ENCODE results near the gene COL4A6. TPM values are rescaled to one million over a fixed set of nuclear protein-coding genes. Genes with fewer than 3 reads are reported as not detected.

COL4A6 gene
- total and polyA plus RNA-seq, 8 donors = 1.2 to 17.5 (median 14.2) TPM

- intact Hi-C loops (cut with DNase I) = no loop called here
Measured at GRCh38 chrX:108299704-108300103, 138.5 kb downstream of the COL4A6 start.

GRCh38 chrX:108299101-108299591 is 139.1 kb downstream of the COL4A6 start:
- Histone ChIP-seq H3K4me1 (no peaks in the 10 kb centered on the region), H3K9me3 (no peaks in the 10 kb centered on the region), H3K36me3 (no peaks in the 10 kb centered on the region), H3K27ac (no peak overlapping the region), H3K4me3 (no peak overlapping the region), H3K27me3 (no peaks in the 10 kb centered on the region)
- ATAC-seq = no peak
- peak in 1 of 4 donors; percentile 47 for DNase-seq
- intact Hi-C loops (cut with DNase I) = no loop called here
- no peak for TF ChIP-seq CTCF (IDR thresholded peaks at IDR 0.05)

More at GRCh38 chrX:108299704-108300103, 138.5 kb downstream of the COL4A6 start:
- Histone ChIP-seq H3K27me3 (no peaks in the 10 kb centered on the region), H3K4me3 (no peak overlapping the region), H3K36me3 (no peaks in the 10 kb centered on the region), H3K27ac (no peak overlapping the region), H3K4me1 (no peaks in the 10 kb centered on the region), H3K9me3 (no peaks in the 10 kb centered on the region)
- TF ChIP-seq CTCF (IDR thresholded peaks at IDR 0.05) = no peak
- no peak for DNase-seq
- no peak for ATAC-seq

DNA sequence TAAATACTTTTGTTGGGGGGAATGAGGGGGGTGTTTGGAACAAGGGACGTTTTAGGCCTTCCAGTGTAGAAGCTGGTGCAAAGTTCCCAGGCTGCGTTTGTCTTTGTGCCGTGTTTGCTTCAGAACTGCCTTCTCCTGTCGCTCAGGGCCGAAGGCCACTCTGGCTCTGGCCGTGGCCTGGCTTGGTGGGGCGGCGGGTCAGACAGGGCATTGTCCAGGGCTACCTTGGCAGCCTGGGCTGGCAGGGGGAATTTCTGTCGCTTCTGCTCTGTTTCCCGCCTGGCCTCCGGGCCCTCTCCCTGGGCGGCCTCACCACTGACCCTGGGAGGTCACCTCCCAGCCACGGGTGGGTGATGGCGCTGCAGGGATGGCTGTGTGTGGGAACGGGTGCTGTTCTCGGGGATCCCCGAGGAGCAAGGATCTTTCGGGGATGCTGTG is 140.0 kb downstream of the COL4A6 start:
- ATAC-seq = no peak

DNA sequence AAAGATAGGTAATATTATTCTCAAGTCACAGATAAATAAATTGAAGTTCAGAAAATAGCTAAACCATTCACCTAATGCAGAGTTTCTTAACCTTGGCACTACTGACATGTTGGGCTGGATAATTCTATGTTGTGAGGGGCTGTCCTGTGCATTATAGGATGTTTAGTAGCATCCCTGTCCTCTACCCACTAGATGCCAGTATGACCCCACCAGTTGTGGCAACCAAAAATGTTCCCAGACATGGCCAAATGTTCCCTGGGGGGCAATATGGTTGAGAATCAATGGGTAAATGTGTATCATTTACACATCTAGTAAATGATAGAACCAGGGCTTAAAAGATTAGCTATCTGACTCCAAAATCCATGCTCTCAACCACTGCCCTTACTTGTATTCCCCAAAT is 140.9 kb downstream of the COL4A6 start:
- DNase-seq (no peak), ATAC-seq (no peak)
- no peak for TF ChIP-seq CTCF (IDR thresholded peaks at IDR 0.05)
- Histone ChIP-seq H3K9me3 (no peaks in the 10 kb centered on the region), H3K4me1 (no peaks in the 10 kb centered on the region), H3K4me3 (no peak overlapping the region), H3K27ac (no peak overlapping the region), H3K36me3 (no peaks in the 10 kb centered on the region), H3K27me3 (no peaks in the 10 kb centered on the region)
- intact Hi-C loops (cut with DNase I) = no loop called here

More for the DNA sequence above, 140.0 kb downstream of the COL4A6 start:
- no peak for TF ChIP-seq CTCF (IDR thresholded peaks at IDR 0.05)
- Histone ChIP-seq H3K4me3 (no peak overlapping the region), H3K4me1 (no peaks in the 10 kb centered on the region), H3K27ac (no peak overlapping the region), H3K27me3 (no peaks in the 10 kb centered on the region), H3K9me3 (no peaks in the 10 kb centered on the region), H3K36me3 (no peaks in the 10 kb centered on the region)
- intact Hi-C loops (cut with DNase I) = no loop called here
- peak in 1 of 4 donors; percentile 35 for DNase-seq

DNA sequence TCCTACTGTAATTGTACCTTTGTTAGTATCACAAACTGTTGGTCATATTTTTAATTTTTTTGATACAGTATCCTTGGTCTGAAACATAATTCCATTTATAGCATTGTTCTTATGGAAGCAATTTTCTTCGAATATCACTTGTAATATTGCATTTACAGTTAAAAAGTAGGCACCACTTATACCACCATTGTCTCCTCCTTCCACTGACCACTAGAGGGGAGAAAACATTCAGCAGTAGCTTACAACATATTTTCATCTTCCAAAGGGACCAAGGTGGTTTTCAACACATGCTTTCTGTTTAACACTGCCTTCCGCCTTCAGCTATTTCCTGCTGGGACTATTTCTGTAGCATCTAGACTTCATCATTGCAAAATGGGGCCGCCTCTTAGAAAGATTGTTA is 146.2 kb downstream of the COL4A6 start:
- H3K4me1 ChIP-seq = no peaks in the 10 kb centered on the region
- no peak overlapping the region for H3K4me3 ChIP-seq
- no peaks in the 10 kb centered on the region for H3K36me3 ChIP-seq
- no peak for ATAC-seq
- intact Hi-C loops (cut with DNase I) = no loop called here
- no peaks in the 10 kb centered on the region for H3K9me3 ChIP-seq
- no peaks in the 10 kb centered on the region for H3K27me3 ChIP-seq
- no peak for TF ChIP-seq CTCF (IDR thresholded peaks at IDR 0.05)
- no peak overlapping the region for H3K27ac ChIP-seq
- DNase-seq = no peak

Measured in left lung (tissue), 10 donors.